Mucosa of descending colon (tissue), 3 donors: ENCODE measurements around the gene ALDH1A2. TPM values are rescaled to one million over a fixed set of nuclear protein-coding genes. Genes with fewer than 3 reads are reported as not detected.
"Not testable (repeated sequence)": the region's sequence is repeated elsewhere in the genome, so short reads cannot be mapped to it uniquely, and the experiment has no call there.

Experiments used
- ATAC-seq: fragments of 200-7000 bp; cut with Tn5 transposase; one replicate; pipeline ENCODE4 v1.9.1; 2020; ENCODE audit warnings: mild to moderate bottlenecking, moderate library complexity
- DNase-seq, 3 donors: peaks; one replicate each; pipeline ENCODE4 v3.0.0-alpha.2; 2020
- H3K36me3 ChIP-seq: fragments of 200-600 bp; one replicate; pipeline ENCODE4 v1.8.0; 2021; ENCODE audit warnings: low read depth, mild to moderate bottlenecking
- H3K4me1 ChIP-seq: fragments of 200-600 bp; one replicate; pipeline ENCODE4 v1.8.0; 2021; ENCODE audit warnings: low read depth, mild to moderate bottlenecking
- H3K4me3 ChIP-seq: fragments of 200-600 bp; one replicate; pipeline ENCODE4 v1.8.0; 2021; ENCODE audit warnings: mild to moderate bottlenecking
- H3K9me3 ChIP-seq: fragments of 200-600 bp; one replicate; pipeline ENCODE4 v1.8.0; 2021; ENCODE audit warnings: mild to moderate bottlenecking
- CTCF ChIP-seq: fragments of 200-600 bp; IDR thresholded peaks from one replicate; pipeline ENCODE4 v1.8.0; 2022; ENCODE audit warnings: antibody characterized with exemption, mild to moderate bottlenecking
- intact Hi-C, 2 donors: fragments of 100-400 bp; cut with DNase I in 1 of 2; cut with micrococcal nuclease in 1 of 2; formaldehyde crosslinking; loops; one replicate each; pipeline versions ENCODE4 v1.11.0 to v1.11.1; 2022; cut with DNase I, micrococcal nuclease
- long read RNA-seq, 2 donors: library from polyadenylated mRNA; unstranded; transcript quantifications; one replicate each; pipeline ENCODE4 v2.0.0, GENCODE V29; 2019 to 2021
- total RNA-seq, 3 donors: library from RNA; stranded (reverse); fragmentation: NEBNext Ultra II Directional in 2 of 3; extraction: Animal tissue kit (Norgen Biotek cat#: 25700) in 2 of 3; gene quantifications; one replicate each; pipeline versions ENCODE4 v1.2.1 to v1.2.4, GENCODE V29; 2021 to 2023
- donor health status: DM: no; HTN: no; CAD: no; lungs with moderate emphysema.
- donor health status: DM: no; HTN: no; CAD: no.
- donor health status: DM: no; HTN: yes; CAD: no.

ALDH1A2 gene
- 1 to 10 TPM in 2 of 3 donors, under 1 TPM in 1; 0.55 to 8.6 (median 4.3) TPM for total RNA-seq
- long read RNA-seq, donor 1, full-length matches to known transcripts, result 3 of 5 reads
- long read RNA-seq, donor 1, partial matches to known transcripts, result 2 of 5 reads
- long read RNA-seq, donor 1, other reads (novel, unspliced or antisense), result 0 of 5 reads
- long read RNA-seq, donor 2, full-length matches to known transcripts, result 2 of 3 reads
- long read RNA-seq, donor 2, partial matches to known transcripts, result 0 of 3 reads
- long read RNA-seq, donor 2, other reads (novel, unspliced or antisense), result 1 of 3 reads

- DNase-seq (peak; percentile 11 to 52 (median 31)), ATAC-seq (peak; percentile 62)
- no peak for TF ChIP-seq CTCF
- intact Hi-C loops, result loop anchor here (5.0 kb wide), 2 partner anchors 198 to 203 kb away; no protein-coding TSS in a partner anchor
- Histone ChIP-seq H3K36me3 (peaks cover 3% of the 10 kb centered on the region), H3K4me1 (peaks cover 15% of the 10 kb centered on the region), H3K9me3 (no peaks in the 10 kb centered on the region), H3K4me3 (no peak within 1 kb of the TSS)
These were observed at the start of gene ALDH1A2 for GRCh38 chr15:58065445-58066041. Gene ALDH1A2, minus strand, starts transcription at chr15:58065711. Its CDS starts 61 bp downstream, at chr15:58065650.

DNA sequence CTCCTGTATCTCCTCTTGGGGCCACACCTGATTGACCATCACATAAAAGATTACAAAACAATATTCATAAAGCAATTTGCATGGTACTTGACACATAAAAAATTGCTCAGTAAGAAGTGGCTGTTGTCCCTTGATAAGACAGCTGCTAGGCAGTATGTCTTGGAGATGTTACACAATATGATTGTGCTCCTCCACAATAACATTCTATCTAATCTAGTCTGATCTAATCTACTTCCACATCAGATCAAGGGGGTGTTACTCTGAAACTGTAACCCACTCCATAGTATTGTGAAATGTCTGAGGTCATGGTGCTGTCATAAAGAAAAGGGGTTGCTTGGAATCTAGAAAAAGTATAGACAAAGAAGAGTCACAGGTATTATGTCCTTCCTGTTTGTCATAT lies 49.3 kb upstream of the ALDH1A2 start:
- no peak for TF ChIP-seq CTCF
- Histone ChIP-seq H3K36me3 (no peaks in the 10 kb centered on the region), H3K4me1 (no peaks in the 10 kb centered on the region), H3K4me3 (no peak overlapping the region), H3K9me3 (no peaks in the 10 kb centered on the region)
- no peak for DNase-seq
- intact Hi-C loops, result no loop called here
- ATAC-seq, result no peak

GRCh38 chr15:58114388-58114787 lies 48.9 kb upstream of the ALDH1A2 start:
- Histone ChIP-seq H3K4me1 (no peaks in the 10 kb centered on the region), H3K4me3 (no peak overlapping the region), H3K36me3 (no peaks in the 10 kb centered on the region), H3K9me3 (no peaks in the 10 kb centered on the region)
- no peak for TF ChIP-seq CTCF
- ATAC-seq, result no peak
- DNase-seq, result no peak
- intact Hi-C loops, result no loop called here

- H3K36me3 ChIP-seq, ATAC-seq, H3K9me3 ChIP-seq, DNase-seq, intact Hi-C loops, H3K4me1 ChIP-seq, H3K4me3 ChIP-seq: not testable (repeated sequence)
These were observed 47.8 kb upstream of the ALDH1A2 start for GRCh38 chr15:58113358-58113757.

GRCh38 chr15:58111718-58112104 lies 46.2 kb upstream of the ALDH1A2 start:
- Histone ChIP-seq H3K4me3 (no peak overlapping the region), H3K9me3 (no peaks in the 10 kb centered on the region), H3K4me1 (no peaks in the 10 kb centered on the region), H3K36me3 (no peaks in the 10 kb centered on the region)
- ATAC-seq, result no peak
- DNase-seq, result no peak
- TF ChIP-seq CTCF, result no peak
- intact Hi-C loops, result no loop called here

GRCh38 chr15:58110999-58111717 lies 45.6 kb upstream of the ALDH1A2 start:
- no peaks in the 10 kb centered on the region for H3K36me3 ChIP-seq
- no peak for TF ChIP-seq CTCF
- ATAC-seq (no peak), DNase-seq (no peak)
- intact Hi-C loops, result no loop called here
- H3K4me1 ChIP-seq, result no peaks in the 10 kb centered on the region
- no peak overlapping the region for H3K4me3 ChIP-seq
- H3K9me3 ChIP-seq, result no peaks in the 10 kb centered on the region
